GM18508 (cell line): ENCODE measurements around the gene PIM3.

Experiments used
- ATAC-seq: cut with Tn5 transposase; IDR thresholded peaks from one replicate; pipeline ENCODE4 v1.9.1; 2021; ENCODE audit warnings: moderate number of reproducible peaks; ENCODE audit not compliant: insufficient read depth, unreplicated experiment

The PIM3 gene

GRCh38 chr22:49965091-49966040, 4.8 kb downstream of the PIM3 start:
- ATAC-seq: no peak

GRCh38 chr22:49966041-49966773, 5.6 kb downstream of the PIM3 start:
- ATAC-seq: no peak

GRCh38 chr22:49966774-49967705, 6.5 kb downstream of the PIM3 start:
- no peak for ATAC-seq

GRCh38 chr22:49967706-49968208, 7.2 kb downstream of the PIM3 start:
- ATAC-seq: no peak

GRCh38 chr22:49968313-49968830, 7.8 kb downstream of the PIM3 start:
- no peak for ATAC-seq

GRCh38 chr22:49968831-49969661, 8.5 kb downstream of the PIM3 start:
- no peak for ATAC-seq

GRCh38 chr22:49969751-49970527, 9.4 kb downstream of the PIM3 start:
- peak; percentile 2 for ATAC-seq

- ATAC-seq: peak; percentile 37
Observed at GRCh38 chr22:49970528-49971231, 10.1 kb downstream of the PIM3 start.

- ATAC-seq: no peak
Observed at GRCh38 chr22:49971232-49972162, 10.9 kb downstream of the PIM3 start.

GRCh38 chr22:49972163-49973017, 11.8 kb downstream of the PIM3 start:
- ATAC-seq: no peak

GRCh38 chr22:49973018-49973961, 12.7 kb downstream of the PIM3 start:
- ATAC-seq: no peak

- ATAC-seq: no peak
Observed at GRCh38 chr22:49975543-49976389, 15.2 kb downstream of the PIM3 start.

GRCh38 chr22:49976439-49977175, 16.0 kb downstream of the PIM3 start:
- no peak for ATAC-seq
